ENCODE results near the gene RNF112. TPM values are rescaled to one million over a fixed set of nuclear protein-coding genes. Genes with fewer than 3 reads are reported as not detected.

The RNF112 gene
- total and polyA plus RNA-seq, 10 donors, result 1.3 to 7.6 (median 2.5) TPM

DNA sequence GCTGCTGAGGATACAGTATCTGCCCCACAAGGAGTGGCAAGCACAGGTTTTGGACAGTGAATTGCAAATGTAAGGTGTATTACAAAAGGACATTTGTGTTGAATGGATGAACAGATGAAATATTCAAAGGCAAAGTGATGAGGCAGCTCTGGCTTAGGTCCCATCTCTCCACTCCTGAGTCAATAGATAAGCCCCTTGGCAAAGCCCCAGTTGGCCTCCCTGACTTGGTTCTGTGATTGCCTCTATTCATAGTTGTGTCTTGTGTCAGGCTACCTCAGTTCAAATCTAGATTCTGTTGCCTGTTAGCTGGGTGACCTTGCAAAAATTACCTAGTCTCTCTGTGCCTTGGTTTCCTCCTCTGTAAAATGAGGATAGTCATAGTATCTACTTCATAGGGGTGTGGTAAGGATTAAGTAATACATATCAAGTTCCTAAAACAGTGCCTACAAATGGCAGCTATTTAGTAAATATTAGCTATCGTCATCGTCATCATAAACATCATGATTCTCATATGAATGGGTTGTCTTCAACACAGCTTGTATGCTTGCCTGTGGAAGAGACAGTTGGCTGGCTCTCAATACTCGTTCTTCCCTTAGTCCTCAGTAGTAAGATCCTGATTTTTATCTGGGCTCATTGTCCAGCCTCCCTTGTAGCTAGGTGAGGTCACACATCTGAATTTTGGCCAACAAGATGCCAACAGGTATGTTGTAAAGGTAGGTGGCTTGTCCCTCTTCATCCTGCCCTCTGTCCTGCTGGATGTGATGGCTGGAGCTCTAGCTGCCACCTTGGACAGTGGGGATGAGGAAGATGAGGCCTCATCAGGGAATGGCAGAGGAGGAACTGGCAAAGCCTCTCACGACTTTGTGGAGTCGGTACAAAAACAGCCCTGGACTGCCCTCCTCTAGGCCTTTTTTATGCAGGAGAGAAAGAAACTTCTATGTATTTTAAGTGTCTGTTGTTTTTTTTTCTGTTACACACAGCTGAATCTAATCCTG is 21.9 kb upstream of the RNF112 start:
- TF ChIP-seq CTCF (IDR thresholded peaks at IDR 0.05 in 8 of 11, conservative IDR thresholded peaks at IDR 0.05 in 3 of 11) (no peak), POLR2AphosphoS5 (IDR thresholded peaks at IDR 0.05) (no peak), POLR2A (IDR thresholded peaks at IDR 0.05) (no peak)
- Histone ChIP-seq H3K27me3 (replicated peaks in 1 of 7) (peaks cover 0 to 9% (median 0%) of the 10 kb centered on the region in 7 donors), H3K4me3 (no peak overlapping the region), H3K36me3 (peaks cover 0 to 22% (median 7%) of the 10 kb centered on the region in 6 donors), H3K4me1 (peaks cover 3 to 69% (median 39%) of the 10 kb centered on the region in 6 donors), H3K27ac (peak overlapping the region in 5 of 8 donors; percentile 30 to 79 (median 73)), H3K9me3 (no peaks in the 10 kb centered on the region)
- 68 to 79% (median 68%) methylated on average over 5 of the region's 5 CpGs for WGBS, 5 donors
- peak; percentile 23 for DNase-seq
- intact Hi-C loops (cut with DNase I; ENCODE audit: low total_unique reads), result no loop called here

- Histone ChIP-seq H3K4me1 (peaks cover 0 to 50% (median 22%) of the 10 kb centered on the region in 6 donors), H3K9me3 (no peaks in the 10 kb centered on the region), H3K4me3 (no peak overlapping the region), H3K27me3 (replicated peaks in 1 of 7) (peaks cover 0 to 9% (median 0%) of the 10 kb centered on the region in 7 donors), H3K36me3 (peaks cover 0 to 3% (median 0%) of the 10 kb centered on the region in 6 donors), H3K27ac (peak overlapping the region in 5 of 8 donors; percentile 16 to 59 (median 38))
- intact Hi-C loops (cut with DNase I; ENCODE audit: low total_unique reads), result no loop called here
- WGBS, 5 donors, result 79 to 100% (median 91%) methylated on average over 2 of the region's 2 CpGs
- TF ChIP-seq POLR2A (IDR thresholded peaks at IDR 0.05), result no peak
- no peak for TF ChIP-seq POLR2AphosphoS5 (IDR thresholded peaks at IDR 0.05)
- TF ChIP-seq CTCF (IDR thresholded peaks at IDR 0.05 in 8 of 11, conservative IDR thresholded peaks at IDR 0.05 in 3 of 11), result no peak
- no peak for DNase-seq
Measured at GRCh38 chr17:19390951-19391350, 20.1 kb upstream of the RNF112 start.

DNA sequence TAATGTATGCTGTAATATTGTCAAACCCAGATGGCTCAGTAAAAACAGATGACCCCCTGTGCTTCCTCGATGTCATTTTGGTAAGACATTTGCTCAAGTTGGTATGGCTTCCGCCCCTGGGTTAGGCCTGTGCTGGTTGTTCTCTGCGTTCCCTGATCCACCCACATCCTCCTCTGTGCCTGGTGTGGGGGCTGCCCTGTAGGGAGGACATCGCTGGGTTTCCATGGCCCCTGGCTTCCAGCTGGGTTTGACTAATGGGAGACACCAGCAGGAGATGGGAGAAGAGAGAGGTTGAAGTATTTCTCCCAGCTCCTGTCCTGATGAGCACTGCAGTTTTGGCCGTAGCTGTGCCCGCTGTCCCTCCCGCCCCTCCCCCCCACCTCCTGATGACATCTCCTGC is 19.6 kb upstream of the RNF112 start:
- DNase-seq, result peak; percentile 63
- H3K4me3 ChIP-seq, result no peak overlapping the region
- WGBS, 5 donors, result 66 to 88% (median 72%) methylated on average over 7 of the region's 7 CpGs
- peaks cover 0 to 9% (median 0%) of the 10 kb centered on the region in 7 donors for H3K27me3 ChIP-seq (replicated peaks in 1 of 7)
- intact Hi-C loops (cut with DNase I; ENCODE audit: low total_unique reads), result no loop called here
- TF ChIP-seq POLR2AphosphoS5 (IDR thresholded peaks at IDR 0.05), result peak in 1 of 3 donors; percentile 62
- TF ChIP-seq CTCF (IDR thresholded peaks at IDR 0.05 in 8 of 11, conservative IDR thresholded peaks at IDR 0.05 in 3 of 11), result no peak
- peaks cover 0 to 46% (median 18%) of the 10 kb centered on the region in 6 donors for H3K4me1 ChIP-seq
- H3K27ac ChIP-seq, result peak overlapping the region in 6 of 8 donors; percentile 2 to 59 (median 36)
- no peaks in the 10 kb centered on the region for H3K36me3 ChIP-seq
- no peaks in the 10 kb centered on the region for H3K9me3 ChIP-seq

- peaks cover 0 to 40% (median 10%) of the 10 kb centered on the region in 6 donors for H3K4me1 ChIP-seq
- intact Hi-C loops (cut with DNase I; ENCODE audit: low total_unique reads), result no loop called here
- H3K4me3 ChIP-seq, result no peak overlapping the region
- peak overlapping the region in 5 of 8 donors; percentile 2 to 59 (median 16) for H3K27ac ChIP-seq
- H3K36me3 ChIP-seq, result no peaks in the 10 kb centered on the region
- H3K9me3 ChIP-seq, result no peaks in the 10 kb centered on the region
- no peak for DNase-seq
- TF ChIP-seq POLR2AphosphoS5 (IDR thresholded peaks at IDR 0.05), result no peak
- TF ChIP-seq POLR2A (IDR thresholded peaks at IDR 0.05), result no peak
- no peak for TF ChIP-seq CTCF (IDR thresholded peaks at IDR 0.05 in 8 of 11, conservative IDR thresholded peaks at IDR 0.05 in 3 of 11)
- H3K27me3 ChIP-seq (replicated peaks in 1 of 7), result peaks cover 0 to 2% (median 0%) of the 10 kb centered on the region in 7 donors
- 84 to 92% (median 88%) methylated on average over 7 of the region's 7 CpGs for WGBS, 5 donors
Measured at GRCh38 chr17:19392303-19392702, 18.7 kb upstream of the RNF112 start.
